SU-DHL-6 (cell line): ENCODE results near the gene ZNF594.
"Not testable (repeated sequence)": the region's sequence is repeated elsewhere in the genome, so short reads cannot be mapped to it uniquely, and the experiment has no call there.

Source experiments
- EZH2phosphoT487 ChIP-seq: fragments of 200-600 bp; sonication (generic), shearing (Covaris generic); conservative IDR thresholded peaks from 2 replicates; pipeline ENCODE4 v1.6.1; 2018; ENCODE audit warnings: mild to moderate bottlenecking, antibody characterized with exemption, low read length, moderate library complexity, mixed read lengths
- TF ChIP-seq, protein P1 (sequence below): fragments of 200-600 bp; sonication (generic); IDR thresholded peaks from one replicate; pipeline ENCODE4 v1.5.1; 2017; ENCODE audit warnings: antibody characterized with exemption, mild to moderate bottlenecking, low read length, moderate library complexity; ENCODE audit not compliant: insufficient read depth, poor library complexity, severe bottlenecking

DNA sequence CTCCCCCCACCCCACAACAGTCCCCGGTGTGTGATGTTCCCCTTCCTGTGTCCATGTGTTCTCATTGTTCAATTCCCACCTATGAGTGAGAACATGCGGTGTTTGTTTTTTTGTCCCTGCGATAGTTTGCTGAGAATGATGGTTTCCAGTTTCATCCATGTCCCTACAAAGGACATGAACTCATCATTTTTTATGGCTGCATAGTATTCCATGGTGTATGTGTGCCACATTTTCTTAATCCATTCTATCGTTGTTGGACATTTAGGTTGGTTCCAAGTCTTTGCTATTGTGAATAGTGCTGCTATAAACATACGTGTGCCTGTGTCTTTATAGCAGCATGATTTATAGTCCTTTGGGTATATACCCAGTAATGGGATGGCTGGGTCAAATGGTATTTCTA lies 25.9 kb upstream of the ZNF594 start:
- TF ChIP-seq, protein P1, sequence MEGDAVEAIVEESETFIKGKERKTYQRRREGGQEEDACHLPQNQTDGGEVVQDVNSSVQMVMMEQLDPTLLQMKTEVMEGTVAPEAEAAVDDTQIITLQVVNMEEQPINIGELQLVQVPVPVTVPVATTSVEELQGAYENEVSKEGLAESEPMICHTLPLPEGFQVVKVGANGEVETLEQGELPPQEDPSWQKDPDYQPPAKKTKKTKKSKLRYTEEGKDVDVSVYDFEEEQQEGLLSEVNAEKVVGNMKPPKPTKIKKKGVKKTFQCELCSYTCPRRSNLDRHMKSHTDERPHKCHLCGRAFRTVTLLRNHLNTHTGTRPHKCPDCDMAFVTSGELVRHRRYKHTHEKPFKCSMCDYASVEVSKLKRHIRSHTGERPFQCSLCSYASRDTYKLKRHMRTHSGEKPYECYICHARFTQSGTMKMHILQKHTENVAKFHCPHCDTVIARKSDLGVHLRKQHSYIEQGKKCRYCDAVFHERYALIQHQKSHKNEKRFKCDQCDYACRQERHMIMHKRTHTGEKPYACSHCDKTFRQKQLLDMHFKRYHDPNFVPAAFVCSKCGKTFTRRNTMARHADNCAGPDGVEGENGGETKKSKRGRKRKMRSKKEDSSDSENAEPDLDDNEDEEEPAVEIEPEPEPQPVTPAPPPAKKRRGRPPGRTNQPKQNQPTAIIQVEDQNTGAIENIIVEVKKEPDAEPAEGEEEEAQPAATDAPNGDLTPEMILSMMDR: not testable (repeated sequence)
- not testable (repeated sequence) for TF ChIP-seq EZH2phosphoT487
